Measurements from ENCODE around the gene PDK1. TPM values are rescaled to one million over a fixed set of nuclear protein-coding genes. Genes with fewer than 3 reads are reported as not detected.

PDK1 gene
- total RNA-seq, 2 donors from 2014 or later, result 24.7 to 27.3 TPM

DNA sequence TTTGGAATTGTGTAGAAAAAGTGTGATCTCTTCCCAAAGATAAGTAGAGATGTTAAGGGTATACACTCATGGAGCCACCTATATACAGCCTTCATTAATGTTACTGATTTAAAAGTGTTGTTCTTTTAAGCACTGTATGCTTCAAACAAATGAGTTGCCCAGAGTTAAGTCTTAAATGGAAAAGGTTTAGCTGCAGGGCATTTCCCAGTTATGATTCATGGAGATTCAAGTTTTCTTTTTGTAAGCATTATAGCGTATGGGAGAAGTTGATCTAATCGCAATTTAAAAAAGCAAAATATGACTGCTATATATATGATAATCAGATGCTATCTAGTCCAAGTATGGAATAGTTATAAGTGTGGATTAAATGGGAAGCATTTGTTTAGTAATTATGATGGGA is 4.8 kb downstream of the PDK1 start:
- Mint-ChIP-seq H3K4me3 (no peak overlapping the region), H3K9me3 (no peaks in the 10 kb centered on the region), H3K36me3 (ENCODE audit: low read depth) (peaks cover 29% of the 10 kb centered on the region), H3K27ac (no peak overlapping the region), H3K4me1 (peaks cover 11% of the 10 kb centered on the region), H3K27me3 (ENCODE audit: insufficient read depth) (no peaks in the 10 kb centered on the region)
- H3K9me3 ChIP-seq (ENCODE audit: control insufficient read depth, low read length), result no peaks in the 10 kb centered on the region
- DNase-seq, result no peak
- H3K27ac ChIP-seq (ENCODE audit: low read depth, low read length), result no peak overlapping the region
- H3K9ac ChIP-seq (ENCODE audit: extremely low read depth, low read length, poor library complexity, severe bottlenecking), result no peak overlapping the region
- TF ChIP-seq CTCF (conservative IDR thresholded peaks at IDR 0.05), result no peak
- H3K27me3 ChIP-seq (ENCODE audit: control insufficient read depth, insufficient read depth, low read length, poor library complexity, severe bottlenecking), result no peaks in the 10 kb centered on the region
- peaks cover 31% of the 10 kb centered on the region for H3K36me3 ChIP-seq (ENCODE audit: control insufficient read depth, insufficient read depth, low read length)
- 96 to 100% methylated on average over 1 to 2 of the region's 2 CpGs for WGBS, 2 experiments (ENCODE audit: insufficient coverage in 1 of 2, insufficient read length in 1 of 2)
- no peaks in the 10 kb centered on the region for H3K4me1 ChIP-seq (ENCODE audit: control insufficient read depth, insufficient read depth, low read length)
- no peak overlapping the region for H3K4me3 ChIP-seq (ENCODE audit: low read length)

GRCh38 chr2:172561270-172561669 is 5.4 kb downstream of the PDK1 start:
- Mint-ChIP-seq H3K36me3 (ENCODE audit: low read depth) (peaks cover 33% of the 10 kb centered on the region), H3K27me3 (ENCODE audit: insufficient read depth) (no peaks in the 10 kb centered on the region), H3K4me1 (peaks cover 11% of the 10 kb centered on the region), H3K27ac (no peak overlapping the region), H3K4me3 (no peak overlapping the region), H3K9me3 (no peaks in the 10 kb centered on the region)
- Histone ChIP-seq H3K9ac (ENCODE audit: extremely low read depth, low read length, poor library complexity, severe bottlenecking) (no peak overlapping the region), H3K27me3 (ENCODE audit: control insufficient read depth, insufficient read depth, low read length, poor library complexity, severe bottlenecking) (no peaks in the 10 kb centered on the region), H3K27ac (ENCODE audit: low read depth, low read length) (no peak overlapping the region), H3K4me3 (ENCODE audit: low read length) (no peak overlapping the region), H3K36me3 (ENCODE audit: control insufficient read depth, insufficient read depth, low read length) (peaks cover 37% of the 10 kb centered on the region), H3K4me1 (ENCODE audit: control insufficient read depth, insufficient read depth, low read length) (no peaks in the 10 kb centered on the region), H3K9me3 (ENCODE audit: control insufficient read depth, low read length) (no peaks in the 10 kb centered on the region)
- 81 to 84% methylated on average over 3 of the region's 4 CpGs for WGBS, 2 experiments (ENCODE audit: insufficient coverage in 1 of 2, insufficient read length in 1 of 2)
- no peak for TF ChIP-seq CTCF (conservative IDR thresholded peaks at IDR 0.05)
- no peak for DNase-seq

DNA sequence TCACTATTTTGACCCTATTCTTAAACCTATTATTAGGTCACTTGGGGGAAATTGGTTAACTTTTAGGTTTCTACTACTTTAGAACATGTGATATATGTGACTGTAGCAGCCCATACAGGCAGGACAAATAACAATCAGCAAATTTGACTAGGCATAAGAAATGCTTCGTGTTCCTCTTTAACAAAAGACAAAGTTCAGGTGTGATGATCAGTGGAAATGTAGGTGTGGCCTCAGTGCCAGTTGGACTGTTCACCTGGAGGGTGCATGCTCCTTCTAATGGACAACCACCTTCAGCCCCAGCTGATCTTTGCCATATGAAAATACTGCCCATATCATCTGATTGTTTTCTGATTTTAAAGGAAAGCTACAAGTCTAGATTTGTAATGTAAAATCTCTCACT is 6.4 kb downstream of the PDK1 start:
- DNase-seq, result no peak
- Mint-ChIP-seq H3K4me1 (peaks cover 7% of the 10 kb centered on the region), H3K36me3 (ENCODE audit: low read depth) (peaks cover 38% of the 10 kb centered on the region), H3K27me3 (ENCODE audit: insufficient read depth) (no peaks in the 10 kb centered on the region), H3K4me3 (no peak overlapping the region), H3K9me3 (no peaks in the 10 kb centered on the region), H3K27ac (no peak overlapping the region)
- no peaks in the 10 kb centered on the region for H3K4me1 ChIP-seq (ENCODE audit: control insufficient read depth, insufficient read depth, low read length)
- no peak for TF ChIP-seq CTCF (conservative IDR thresholded peaks at IDR 0.05)
- H3K36me3 ChIP-seq (ENCODE audit: control insufficient read depth, insufficient read depth, low read length), result peaks cover 46% of the 10 kb centered on the region
- no peaks in the 10 kb centered on the region for H3K9me3 ChIP-seq (ENCODE audit: control insufficient read depth, low read length)
- H3K4me3 ChIP-seq (ENCODE audit: low read length), result no peak overlapping the region
- H3K27ac ChIP-seq (ENCODE audit: low read depth, low read length), result no peak overlapping the region
- H3K9ac ChIP-seq (ENCODE audit: extremely low read depth, low read length, poor library complexity, severe bottlenecking), result no peak overlapping the region
- no peaks in the 10 kb centered on the region for H3K27me3 ChIP-seq (ENCODE audit: control insufficient read depth, insufficient read depth, low read length, poor library complexity, severe bottlenecking)
- WGBS, 2 experiments (ENCODE audit: insufficient coverage in 1 of 2, insufficient read length in 1 of 2), result 92 to 100% methylated on average over 1 of the region's 1 CpG

Measured in endodermal cell (in vitro differentiated cells).